ENCODE data around the gene FAM118B.

Gene FAM118B

GRCh38 chr11:126174816-126175215, 36.8 kb upstream of the FAM118B start:
- Histone ChIP-seq H3K79me2 (ENCODE audit: insufficient read depth, low read depth) (no peaks in the 10 kb centered on the region), H3K4me3 (IDR thresholded peaks at IDR 0.05; ENCODE audit: insufficient read depth, low read depth, low read length) (no peak overlapping the region), H3K4me1 (ENCODE audit: low read depth, poor library complexity, severe bottlenecking) (peaks cover 27% of the 10 kb centered on the region), H2AFZ (ENCODE audit: low read depth) (no peak overlapping the region), H3K27me3 (ENCODE audit: insufficient read depth, low read depth) (no peaks in the 10 kb centered on the region), H3K36me3 (ENCODE audit: insufficient read depth) (no peaks in the 10 kb centered on the region), H3K9ac (no peak overlapping the region), H3K4me2 (no peak overlapping the region), H3K27ac (no peak overlapping the region), H4K20me1 (ENCODE audit: insufficient read depth) (no peaks in the 10 kb centered on the region)
- no peak for TF ChIP-seq CTCF (conservative IDR thresholded peaks at IDR 0.05; ENCODE audit: low read depth, low read length)

- Histone ChIP-seq H3K79me2 (ENCODE audit: insufficient read depth, low read depth) (no peaks in the 10 kb centered on the region), H3K4me3 (IDR thresholded peaks at IDR 0.05; ENCODE audit: insufficient read depth, low read depth, low read length) (no peak overlapping the region), H2AFZ (ENCODE audit: low read depth) (no peak overlapping the region), H3K9ac (no peak overlapping the region), H3K27me3 (ENCODE audit: insufficient read depth, low read depth) (no peaks in the 10 kb centered on the region), H3K36me3 (ENCODE audit: insufficient read depth) (no peaks in the 10 kb centered on the region), H3K4me1 (ENCODE audit: low read depth, poor library complexity, severe bottlenecking) (peaks cover 27% of the 10 kb centered on the region), H3K4me2 (no peak overlapping the region), H3K27ac (no peak overlapping the region), H4K20me1 (ENCODE audit: insufficient read depth) (no peaks in the 10 kb centered on the region)
- no peak for TF ChIP-seq CTCF (conservative IDR thresholded peaks at IDR 0.05; ENCODE audit: low read depth, low read length)
Observed at GRCh38 chr11:126175393-126175792, 36.2 kb upstream of the FAM118B start.

- H4K20me1 ChIP-seq (ENCODE audit: insufficient read depth), result no peaks in the 10 kb centered on the region
- H3K27ac ChIP-seq, result no peak overlapping the region
- H3K4me2 ChIP-seq, result no peak overlapping the region
- H3K4me1 ChIP-seq (ENCODE audit: low read depth, poor library complexity, severe bottlenecking), result peaks cover 27% of the 10 kb centered on the region
- no peak overlapping the region for H2AFZ ChIP-seq (ENCODE audit: low read depth)
- H3K27me3 ChIP-seq (ENCODE audit: insufficient read depth, low read depth), result no peaks in the 10 kb centered on the region
- H3K36me3 ChIP-seq (ENCODE audit: insufficient read depth), result no peaks in the 10 kb centered on the region
- H3K9ac ChIP-seq, result no peak overlapping the region
- no peaks in the 10 kb centered on the region for H3K79me2 ChIP-seq (ENCODE audit: insufficient read depth, low read depth)
- no peak overlapping the region for H3K4me3 ChIP-seq (IDR thresholded peaks at IDR 0.05; ENCODE audit: insufficient read depth, low read depth, low read length)
- no peak for TF ChIP-seq CTCF (conservative IDR thresholded peaks at IDR 0.05; ENCODE audit: low read depth, low read length)
Observed at GRCh38 chr11:126176853-126177470, 34.6 kb upstream of the FAM118B start.

GRCh38 chr11:126181939-126182730, 29.4 kb upstream of the FAM118B start:
- Histone ChIP-seq H3K9ac (no peak overlapping the region), H3K36me3 (ENCODE audit: insufficient read depth) (no peaks in the 10 kb centered on the region), H3K27ac (no peak overlapping the region), H3K4me2 (no peak overlapping the region), H3K27me3 (ENCODE audit: insufficient read depth, low read depth) (no peaks in the 10 kb centered on the region), H3K79me2 (ENCODE audit: insufficient read depth, low read depth) (no peaks in the 10 kb centered on the region), H4K20me1 (ENCODE audit: insufficient read depth) (no peaks in the 10 kb centered on the region), H3K4me3 (IDR thresholded peaks at IDR 0.05; ENCODE audit: insufficient read depth, low read depth, low read length) (no peak overlapping the region), H3K4me1 (ENCODE audit: low read depth, poor library complexity, severe bottlenecking) (peaks cover 18% of the 10 kb centered on the region), H2AFZ (ENCODE audit: low read depth) (no peak overlapping the region)
- no peak for TF ChIP-seq CTCF (conservative IDR thresholded peaks at IDR 0.05; ENCODE audit: low read depth, low read length)

All from KMS-11 (cell line).